Thoracic aorta (tissue), 2 donors: ENCODE results near the gene MUC5B. TPM values are rescaled to one million over a fixed set of nuclear protein-coding genes. Genes with fewer than 3 reads are reported as not detected.

Experiments
- ATAC-seq: fragments of 150-250 bp; one replicate; pipeline ENCODE4 v1.8.0; 2017; ENCODE audit warnings: low read depth; ENCODE audit not compliant: insufficient number of reproducible peaks, low FRiP score
- DNase-seq: peaks from one replicate; pipeline ENCODE4 v3.0.0-alpha.2; 2020; ENCODE audit warnings: low spot score
- H3K27ac ChIP-seq, 2 donors: fragments of 200-600 bp; sonication (generic); 1 replicate in 1 of 2; 2 replicates in 1 of 2; pipeline ENCODE4 v1.5.1; 2016; ENCODE audit warnings: mild to moderate bottlenecking in 2 of 2, moderate library complexity in 2 of 2
- H3K27me3 ChIP-seq: fragments of 200-600 bp; sonication (generic); replicated peaks from 2 replicates; pipeline ENCODE4 v1.6.0; 2016; ENCODE audit warnings: mild to moderate bottlenecking; ENCODE audit not compliant: insufficient read depth
- H3K36me3 ChIP-seq: fragments of 200-600 bp; sonication (generic); one replicate; pipeline ENCODE4 v1.5.1; 2016
- H3K4me1 ChIP-seq, 2 donors: fragments of 200-600 bp; sonication (generic); 1 replicate in 1 of 2; 2 replicates in 1 of 2; pipeline versions ENCODE4 v1.5.1 to v1.6.0; 2016; ENCODE audit warnings: low read depth in 2 of 2, mild to moderate bottlenecking in 1 of 2; ENCODE audit not compliant: control insufficient read depth in 1 of 2
- H3K4me3 ChIP-seq: fragments of 200-600 bp; sonication (generic); 2 replicates; pipeline ENCODE4 v1.5.1; 2016; ENCODE audit warnings: mild to moderate bottlenecking
- H3K9me3 ChIP-seq: fragments of 200-600 bp; sonication (generic); 2 replicates; pipeline ENCODE4 v1.5.1; 2016
- CTCF ChIP-seq: fragments of 200-600 bp; sonication (generic); IDR thresholded peaks from one replicate; pipeline ENCODE4 v1.5.1; 2019; ENCODE audit warnings: antibody characterized with exemption
- total RNA-seq, 2 donors: library from RNA; depleted of rRNA; stranded (reverse); fragments of >200 nt; gene quantifications; one replicate each; pipeline versions ENCODE4 v1.1.0 to v1.2.3, GENCODE V29; 2016

MUC5B gene
- total RNA-seq, 2 donors from 2014 or later = not detected

GRCh38 chr11:1230456-1231395 lies 7.9 kb downstream of the MUC5B start:
- H3K4me1 ChIP-seq = no peaks in the 10 kb centered on the region
- no peaks in the 10 kb centered on the region for H3K27me3 ChIP-seq
- no peak overlapping the region for H3K4me3 ChIP-seq
- H3K36me3 ChIP-seq = no peaks in the 10 kb centered on the region
- no peak overlapping the region for H3K27ac ChIP-seq
- ATAC-seq = no peak
- TF ChIP-seq CTCF = no peak
- no peaks in the 10 kb centered on the region for H3K9me3 ChIP-seq
- no peak for DNase-seq

GRCh38 chr11:1231396-1232020 lies 8.6 kb downstream of the MUC5B start:
- no peak overlapping the region for H3K27ac ChIP-seq
- H3K4me3 ChIP-seq = no peak overlapping the region
- no peak for ATAC-seq
- no peaks in the 10 kb centered on the region for H3K4me1 ChIP-seq
- no peaks in the 10 kb centered on the region for H3K27me3 ChIP-seq
- no peaks in the 10 kb centered on the region for H3K9me3 ChIP-seq
- no peak for DNase-seq
- H3K36me3 ChIP-seq = no peaks in the 10 kb centered on the region
- no peak for TF ChIP-seq CTCF

GRCh38 chr11:1232021-1232882 lies 9.4 kb downstream of the MUC5B start:
- no peaks in the 10 kb centered on the region for H3K4me1 ChIP-seq
- H3K4me3 ChIP-seq = no peak overlapping the region
- no peak for DNase-seq
- TF ChIP-seq CTCF = no peak
- H3K9me3 ChIP-seq = no peaks in the 10 kb centered on the region
- no peak overlapping the region for H3K27ac ChIP-seq
- no peaks in the 10 kb centered on the region for H3K36me3 ChIP-seq
- no peak for ATAC-seq
- no peaks in the 10 kb centered on the region for H3K27me3 ChIP-seq

GRCh38 chr11:1232883-1233321 lies 10.0 kb downstream of the MUC5B start:
- DNase-seq (no peak), ATAC-seq (no peak)
- Histone ChIP-seq H3K9me3 (no peaks in the 10 kb centered on the region), H3K36me3 (no peaks in the 10 kb centered on the region), H3K4me1 (no peaks in the 10 kb centered on the region), H3K27ac (no peak overlapping the region), H3K4me3 (no peak overlapping the region), H3K27me3 (no peaks in the 10 kb centered on the region)
- no peak for TF ChIP-seq CTCF
